ENCODE results near the gene ERCC1.

Gene ERCC1

GRCh38 chr19:45457776-45458175 lies 34.1 kb upstream of the ERCC1 start:
- Histone ChIP-seq H3K4me3 (no peak overlapping the region), H3K27ac (no peak overlapping the region)

DNA sequence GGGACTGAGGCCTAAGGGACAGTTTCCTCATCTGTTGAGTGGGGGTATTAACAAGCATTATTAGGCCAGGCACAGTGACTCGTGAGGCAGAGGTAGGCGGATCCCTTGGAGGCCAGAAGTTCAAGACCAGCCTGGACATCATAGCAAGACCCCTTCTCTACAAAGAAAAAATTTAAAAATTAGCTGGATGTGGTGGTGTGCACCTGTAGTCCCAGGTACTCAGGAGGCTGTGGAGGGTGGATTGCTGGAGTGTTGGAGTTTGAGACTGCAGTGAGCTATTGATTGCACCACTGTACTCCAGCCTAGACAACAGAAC lies 32.7 kb upstream of the ERCC1 start:
- H3K27ac ChIP-seq = peak overlapping the region in 19 of 21 experiments; percentile 9 to 90 (median 75)
- H3K4me3 ChIP-seq = no peak overlapping the region

DNA sequence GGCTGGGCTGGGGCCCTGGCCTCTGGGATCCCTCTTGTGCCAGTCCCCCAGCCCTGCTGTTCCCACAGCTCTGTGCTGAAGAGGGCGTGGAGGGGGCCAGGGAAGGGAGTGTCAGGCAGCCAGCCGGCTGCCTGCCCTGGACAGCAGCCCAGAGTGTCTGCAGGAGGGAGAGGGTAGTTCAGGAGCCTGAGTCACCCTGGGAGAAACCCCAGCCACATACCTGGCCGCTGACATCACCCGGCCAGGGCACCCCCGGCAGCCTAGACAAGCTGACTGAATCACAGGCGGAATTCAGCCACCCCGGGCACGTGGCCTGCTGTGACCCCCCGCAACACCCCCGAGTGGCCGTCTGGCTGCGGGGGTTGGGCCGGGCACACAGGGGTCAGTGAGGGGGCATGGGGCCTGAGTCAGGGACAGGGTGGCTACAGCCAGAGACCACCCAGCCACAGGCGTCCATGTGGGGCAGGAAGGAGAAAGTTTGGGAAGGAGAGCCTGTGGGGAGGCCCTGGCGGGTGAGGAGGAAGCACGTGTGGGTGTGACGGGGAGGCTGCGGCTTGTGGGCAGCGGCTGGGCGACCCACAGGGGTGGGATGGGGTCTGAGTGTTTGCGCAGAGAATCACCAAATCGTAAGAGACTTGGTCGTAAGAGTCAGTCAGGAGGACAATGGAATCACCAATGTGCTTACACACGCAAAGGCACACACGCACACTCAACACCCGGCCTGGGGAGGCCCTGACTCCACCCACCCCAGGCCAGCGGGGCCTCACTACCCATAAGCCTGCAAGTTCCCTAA lies 32.2 kb upstream of the ERCC1 start:
- Histone ChIP-seq H3K4me3 (no peak overlapping the region), H3K27ac (peak overlapping the region in 20 of 21 experiments; percentile 9 to 90 (median 74))

DNA sequence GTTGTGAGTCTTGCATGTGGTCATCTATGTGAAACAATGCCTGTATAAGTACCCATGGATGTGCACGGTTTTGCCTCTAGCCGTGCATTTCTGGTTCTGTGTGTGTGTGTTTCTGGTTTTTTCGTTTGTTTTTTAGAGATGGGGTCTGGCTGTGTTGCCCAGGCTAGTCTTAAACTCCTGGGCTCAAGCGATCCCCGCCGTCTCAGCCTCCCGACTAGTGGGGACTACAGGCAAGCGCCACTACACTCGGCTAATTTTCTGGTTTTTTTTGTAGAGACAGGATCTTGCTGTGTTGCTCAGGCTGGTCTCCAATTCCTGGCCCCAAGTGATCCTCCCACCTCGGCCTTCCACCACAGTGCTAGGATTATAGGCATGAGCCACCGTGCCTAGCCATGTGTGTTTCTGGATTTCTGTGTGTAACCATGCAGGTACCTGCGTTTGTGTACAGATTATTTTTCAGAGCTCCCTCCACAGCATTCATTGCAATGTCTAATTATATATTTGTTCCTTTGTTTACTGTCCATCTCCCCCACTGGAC lies 28.2 kb upstream of the ERCC1 start:
- H3K4me3 ChIP-seq = no peak overlapping the region
- peak overlapping the region in 20 of 21 experiments; percentile 69 to 99 (median 96) for H3K27ac ChIP-seq

- Histone ChIP-seq H3K27ac (peak overlapping the region; percentile 69 to 99 (median 96)), H3K4me3 (peak overlapping the region; percentile 37 to 64 (median 50))
Observed at GRCh38 chr19:45451131-45451849, 27.6 kb upstream of the ERCC1 start.

- H3K27ac ChIP-seq = peak overlapping the region; percentile 60 to 99 (median 96)
Observed at GRCh38 chr19:45450012-45450333, 26.3 kb upstream of the ERCC1 start.

DNA sequence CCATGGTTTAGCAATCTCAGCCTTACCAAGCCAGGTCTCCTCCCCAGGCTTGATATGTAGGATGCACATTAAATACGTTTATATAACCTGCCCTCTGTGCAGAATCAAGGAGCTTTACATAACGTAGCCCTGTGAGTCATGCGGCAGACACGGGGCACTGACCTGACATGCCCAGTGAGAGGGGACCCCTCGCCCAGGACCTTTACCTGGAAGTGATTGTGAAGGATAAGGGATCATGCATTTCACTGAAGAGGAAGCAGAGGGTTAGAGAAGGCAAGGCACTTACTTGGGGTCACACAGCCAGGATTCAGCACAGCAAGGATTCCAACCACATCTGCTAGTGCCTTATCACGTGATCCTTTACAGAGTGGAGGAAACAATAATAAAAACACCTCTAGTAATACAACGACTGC lies 25.2 kb upstream of the ERCC1 start:
- Histone ChIP-seq H3K27ac (peak overlapping the region; percentile 38 to 99 (median 96)), H3K4me3 (peak overlapping the region in 5 of 7 experiments; percentile 40 to 64 (median 51))

More at GRCh38 chr19:45450012-45450333, 26.3 kb upstream of the ERCC1 start:
- H3K4me3 ChIP-seq = peak overlapping the region; percentile 37 to 64 (median 50)

DNA sequence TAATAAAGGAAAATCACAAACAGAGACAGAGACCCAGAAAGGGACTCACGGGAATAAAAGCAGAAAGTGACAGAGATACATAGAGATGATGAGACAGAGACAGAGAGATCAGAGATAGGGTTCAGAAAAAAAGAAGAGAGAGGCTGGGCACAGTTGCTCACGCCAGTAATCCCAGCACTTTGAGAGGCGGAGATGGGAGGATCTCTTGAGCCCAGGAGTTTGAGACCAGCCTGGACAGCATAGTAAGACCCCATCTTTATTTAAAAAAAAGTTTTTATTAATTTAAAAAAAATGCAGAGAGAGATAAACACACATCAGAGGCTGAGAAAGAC lies 24.7 kb upstream of the ERCC1 start:
- peak overlapping the region in 20 of 21 experiments; percentile 60 to 99 (median 96) for H3K27ac ChIP-seq

DNA sequence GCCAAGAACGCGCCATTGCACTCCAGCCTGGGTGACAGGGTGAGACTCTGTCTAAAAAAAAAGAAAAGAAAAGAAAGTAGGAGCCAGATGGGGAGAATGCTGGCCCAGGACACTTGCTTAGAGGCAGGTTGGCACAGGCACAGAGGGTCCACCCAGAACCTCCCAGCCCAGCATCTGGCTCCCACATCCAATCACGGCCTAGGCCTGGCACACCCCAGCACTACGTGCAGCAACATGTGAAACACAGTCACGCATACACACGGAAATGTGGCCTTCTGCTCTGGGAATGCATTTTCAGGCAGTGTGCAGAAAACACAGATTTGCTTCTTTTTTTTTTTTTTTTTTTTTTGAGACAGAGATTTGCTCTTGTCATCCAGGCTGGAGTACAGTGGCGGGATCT lies 23.2 kb upstream of the ERCC1 start:
- no peak overlapping the region for H3K4me3 ChIP-seq
- H3K27ac ChIP-seq = peak overlapping the region in 20 of 21 experiments; percentile 15 to 99 (median 96)

More for the DNA sequence above, 24.7 kb upstream of the ERCC1 start:
- no peak overlapping the region for H3K4me3 ChIP-seq

GRCh38 chr19:45446295-45446694 lies 22.6 kb upstream of the ERCC1 start:
- Histone ChIP-seq H3K4me3 (no peak overlapping the region), H3K27ac (peak overlapping the region in 19 of 21 experiments; percentile 15 to 99 (median 94))

- H3K4me3 ChIP-seq = peak overlapping the region in 1 of 7 experiments; percentile 49
- peak overlapping the region in 15 of 21 experiments; percentile 79 to 99 (median 93) for H3K27ac ChIP-seq
Observed at GRCh38 chr19:45445139-45445538, 21.4 kb upstream of the ERCC1 start.

DNA sequence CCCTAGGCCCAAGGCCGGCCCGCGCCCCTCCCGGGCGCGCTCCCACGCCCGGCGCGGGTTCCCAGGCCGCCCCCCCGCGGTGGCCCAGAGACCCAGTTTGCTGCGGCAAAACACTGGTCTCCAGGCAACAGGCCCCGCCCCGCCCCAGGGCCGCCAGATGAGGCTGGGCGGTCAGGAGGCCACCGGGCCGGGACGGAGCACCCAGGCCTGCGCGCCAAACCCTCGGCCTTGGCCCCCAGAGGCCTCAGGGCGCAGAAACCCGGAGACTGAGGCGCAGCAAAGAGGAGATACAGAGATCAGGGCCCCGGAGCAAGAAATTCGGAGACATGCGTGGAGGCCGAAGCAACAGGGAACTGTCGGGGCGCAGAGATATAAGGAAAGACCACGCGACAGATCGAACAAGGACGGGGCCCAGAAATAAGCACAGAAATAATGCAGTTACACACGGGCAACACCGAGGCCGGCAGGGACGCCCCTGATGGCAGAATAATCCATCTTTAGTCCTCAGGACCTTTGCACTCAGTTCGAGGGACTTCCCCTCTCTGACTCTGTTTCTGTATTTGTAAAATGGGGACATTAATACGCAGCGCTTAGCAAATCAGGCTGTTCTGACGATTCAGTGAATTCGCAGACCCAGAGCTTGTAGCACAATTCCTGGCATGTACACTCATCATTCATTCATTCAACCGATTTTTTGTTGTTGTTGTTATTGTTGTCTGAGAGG lies 20.8 kb upstream of the ERCC1 start:
- Histone ChIP-seq H3K4me3 (peak overlapping the region; percentile 19 to 49 (median 35)), H3K27ac (peak overlapping the region; percentile 35 to 99 (median 90))

GRCh38 chr19:45443462-45444317 lies 20.0 kb upstream of the ERCC1 start:
- peak overlapping the region; percentile 19 to 49 (median 35) for H3K4me3 ChIP-seq
- peak overlapping the region; percentile 35 to 99 (median 90) for H3K27ac ChIP-seq

- peak overlapping the region; percentile 19 to 49 (median 35) for H3K4me3 ChIP-seq
- peak overlapping the region in 18 of 21 experiments; percentile 55 to 99 (median 92) for H3K27ac ChIP-seq
Observed at GRCh38 chr19:45442778-45443461, 19.2 kb upstream of the ERCC1 start.

GRCh38 chr19:45442408-45442777 lies 18.7 kb upstream of the ERCC1 start:
- peak overlapping the region in 1 of 7 experiments; percentile 38 for H3K4me3 ChIP-seq
- H3K27ac ChIP-seq = peak overlapping the region in 12 of 21 experiments; percentile 36 to 99 (median 94)

DNA sequence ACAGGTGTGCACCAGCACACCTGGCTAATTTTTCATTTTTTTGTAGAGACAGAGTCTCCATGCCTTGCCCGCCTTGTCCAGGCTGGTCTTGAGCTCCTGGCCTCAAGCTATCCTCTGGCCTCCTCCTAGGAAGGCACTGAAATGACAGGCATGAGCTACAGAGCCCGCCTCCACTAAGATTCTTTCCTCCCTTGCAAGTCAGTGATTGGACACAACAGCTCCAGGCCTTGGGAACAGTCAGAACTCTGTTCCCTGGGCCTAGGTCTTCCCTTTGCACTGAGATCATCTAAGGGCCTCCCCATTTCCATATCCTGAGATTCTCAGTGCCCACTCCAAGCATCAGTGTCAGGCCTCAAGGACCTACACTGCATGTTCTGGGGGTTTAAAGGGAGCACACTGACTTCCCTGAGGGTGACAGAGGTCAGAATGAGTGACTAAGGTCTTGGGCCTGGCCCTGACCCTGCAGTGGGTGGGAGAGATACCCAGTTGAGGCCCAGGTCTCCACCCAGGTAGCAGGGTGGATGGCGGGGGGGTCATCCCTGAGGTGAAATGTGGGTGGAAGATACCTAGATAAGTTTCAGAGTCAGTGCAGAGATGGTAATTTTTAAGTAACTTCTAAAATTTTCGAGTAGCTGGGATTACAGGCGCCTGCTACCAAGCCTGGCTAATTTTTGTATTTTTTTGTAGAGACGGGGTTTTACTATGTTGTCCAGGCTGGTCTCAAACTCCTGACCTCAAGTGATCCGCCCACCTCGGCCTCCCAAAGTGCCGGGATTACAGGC lies 17.3 kb upstream of the ERCC1 start:
- peak overlapping the region in 9 of 21 experiments; percentile 30 to 94 (median 89) for H3K27ac ChIP-seq

DNA sequence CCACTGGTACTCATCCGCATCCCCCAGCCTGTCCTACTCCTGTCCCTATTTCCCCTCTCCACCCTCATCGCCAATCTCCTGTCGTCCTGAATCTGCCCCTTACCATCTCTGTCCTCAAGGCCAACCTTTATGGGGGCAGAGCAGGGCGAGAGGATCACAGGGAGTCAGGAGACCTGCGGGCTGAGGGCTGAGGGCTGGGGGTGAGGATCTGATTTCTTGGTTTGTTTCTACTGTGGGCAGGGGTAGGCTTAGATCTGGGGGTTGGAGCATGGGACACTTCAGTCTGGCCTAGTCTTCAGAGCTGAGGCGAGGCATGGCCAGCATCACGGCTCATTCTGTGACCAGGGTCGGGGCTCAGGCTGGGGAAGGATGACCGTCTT lies 16.5 kb upstream of the ERCC1 start:
- Histone ChIP-seq H3K27ac (peak overlapping the region in 19 of 21 experiments; percentile 57 to 94 (median 89)), H3K4me3 (peak overlapping the region; percentile 39 to 87 (median 64))

More for the DNA sequence above, 17.3 kb upstream of the ERCC1 start:
- no peak overlapping the region for H3K4me3 ChIP-seq

Measured in skin epidermis (tissue), 12 donors.